Ascending aorta (tissue), 2 donors: ENCODE results near the gene ZC3H7A. TPM values are rescaled to one million over a fixed set of nuclear protein-coding genes. Genes with fewer than 3 reads are reported as not detected.
"Not testable (repeated sequence)": the region's sequence is repeated elsewhere in the genome, so short reads cannot be mapped to it uniquely, and the experiment has no call there.

Source experiments
- DNase-seq, 2 donors: peaks; one replicate each; pipeline ENCODE4 v3.0.0-alpha.2; 2019; ENCODE audit warnings: low spot score in 2 of 2
- H3K27ac ChIP-seq, 2 donors: fragments of 200-600 bp; sonication (generic); one replicate each; pipeline ENCODE4 v1.5.1; 2016 to 2017; ENCODE audit warnings: mild to moderate bottlenecking in 1 of 2
- H3K27me3 ChIP-seq: fragments of 200-600 bp; sonication (generic); one replicate; pipeline ENCODE4 v1.5.1; 2017
- H3K36me3 ChIP-seq, 2 donors: fragments of 200-600 bp; sonication (generic); one replicate each; pipeline ENCODE4 v1.5.1; 2016
- H3K4me1 ChIP-seq, 2 donors: fragments of 200-600 bp; sonication (generic); one replicate each; pipeline ENCODE4 v1.5.1; 2016 to 2017; ENCODE audit warnings: mild to moderate bottlenecking in 1 of 2
- H3K4me3 ChIP-seq, 2 donors: fragments of 200-600 bp; sonication (generic); one replicate each; pipeline ENCODE4 v1.5.1; 2016 to 2017; ENCODE audit warnings: mild to moderate bottlenecking in 1 of 2
- H3K9me3 ChIP-seq, 2 donors: fragments of 200-600 bp; sonication (generic); one replicate each; pipeline ENCODE4 v1.5.1; 2016
- CTCF ChIP-seq, 3 experiments: fragments of 200-600 bp in 2 of 3; fragments of 450-650 bp in 1 of 3; sonication (generic) in 2 of 3; IDR thresholded peaks; one replicate each; pipeline ENCODE4 v1.5.1; 2016 to 2019; ENCODE audit warnings: antibody characterized with exemption in 3 of 3, mild to moderate bottlenecking in 1 of 3, moderate library complexity in 1 of 3
- intact Hi-C: fragments of 100-400 bp; cut with DNase I; formaldehyde crosslinking; loops from one replicate; pipeline ENCODE4 v1.15.1; 2023
- total RNA-seq: library from RNA; depleted of rRNA; stranded (reverse); fragments of >200 nt; gene quantifications from one replicate; pipeline ENCODE4 v1.1.0, GENCODE V29; 2016

The ZC3H7A gene
- total RNA-seq, 1 donor from 2014 or later = 56.9 TPM

- H3K4me1 ChIP-seq = peaks cover 9 to 46% of the 10 kb centered on the region in 2 donors
- TF ChIP-seq CTCF (IDR thresholded peaks at IDR 0.05) = no peak
- DNase-seq = no peak
- H3K4me3 ChIP-seq = no peak overlapping the region
- no peaks in the 10 kb centered on the region for H3K27me3 ChIP-seq
- no peaks in the 10 kb centered on the region for H3K9me3 ChIP-seq
- peak overlapping the region; percentile 14 to 98 for H3K27ac ChIP-seq
- peaks cover 0 to 6% of the 10 kb centered on the region in 2 donors for H3K36me3 ChIP-seq
- intact Hi-C loops = no loop called here
Measured at GRCh38 chr16:11793840-11794239, 3.2 kb downstream of the ZC3H7A start.

- intact Hi-C loops = no loop called here
- Histone ChIP-seq H3K27ac (peak overlapping the region; percentile 55 to 98), H3K4me1 (peaks cover under 1 to 41% of the 10 kb centered on the region in 2 donors)
Measured at GRCh38 chr16:11792410-11793241, 4.4 kb downstream of the ZC3H7A start.

GRCh38 chr16:11791144-11791828 is 5.8 kb downstream of the ZC3H7A start:
- Histone ChIP-seq H3K4me1 (peaks cover 0 to 45% of the 10 kb centered on the region in 2 donors), H3K27me3 (no peaks in the 10 kb centered on the region), H3K9me3 (no peaks in the 10 kb centered on the region), H3K36me3 (peaks cover 0 to 6% of the 10 kb centered on the region in 2 donors), H3K4me3 (no peak overlapping the region), H3K27ac (peak overlapping the region; percentile 10 to 98)
- no peak for DNase-seq
- TF ChIP-seq CTCF (IDR thresholded peaks at IDR 0.05) = no peak
- intact Hi-C loops = no loop called here

More at GRCh38 chr16:11792410-11793241, 4.4 kb downstream of the ZC3H7A start:
- no peak for DNase-seq
- Histone ChIP-seq H3K4me3 (no peak overlapping the region), H3K27me3 (no peaks in the 10 kb centered on the region), H3K36me3 (peaks cover 0 to 6% of the 10 kb centered on the region in 2 donors), H3K9me3 (no peaks in the 10 kb centered on the region)
- TF ChIP-seq CTCF (IDR thresholded peaks at IDR 0.05) = no peak

GRCh38 chr16:11788914-11789313 is 8.1 kb downstream of the ZC3H7A start:
- Histone ChIP-seq H3K9me3 (no peaks in the 10 kb centered on the region), H3K27me3 (no peaks in the 10 kb centered on the region), H3K4me1 (peaks cover 0 to 36% of the 10 kb centered on the region in 2 donors), H3K27ac (peak overlapping the region in 1 of 2 donors; percentile 4), H3K4me3 (no peak overlapping the region), H3K36me3 (peaks cover 0 to 6% of the 10 kb centered on the region in 2 donors)
- DNase-seq = no peak
- intact Hi-C loops = no loop called here
- no peak for TF ChIP-seq CTCF (IDR thresholded peaks at IDR 0.05)

GRCh38 chr16:11784980-11785599 is 12.0 kb downstream of the ZC3H7A start:
- H3K27ac ChIP-seq = peak overlapping the region; percentile 51 to 88
- intact Hi-C loops = not testable (repeated sequence)

GRCh38 chr16:11784381-11784780 is 12.7 kb downstream of the ZC3H7A start:
- intact Hi-C loops, DNase-seq, H3K27me3 ChIP-seq, H3K9me3 ChIP-seq, H3K4me3 ChIP-seq: not testable (repeated sequence)
- peaks cover 2 to 44% of the 10 kb centered on the region in 2 donors for H3K4me1 ChIP-seq
- peaks cover 4 to 12% of the 10 kb centered on the region in 2 donors for H3K36me3 ChIP-seq
- H3K27ac ChIP-seq = peak overlapping the region; percentile 88 to 90

More at GRCh38 chr16:11784980-11785599, 12.0 kb downstream of the ZC3H7A start:
- H3K4me3 ChIP-seq, H3K27me3 ChIP-seq, H3K36me3 ChIP-seq, H3K9me3 ChIP-seq, DNase-seq: not testable (repeated sequence)
- peaks cover 2 to 44% of the 10 kb centered on the region in 2 donors for H3K4me1 ChIP-seq
